Mesodermal cell (in vitro differentiated cells): ENCODE results near the gene DOCK4.

Source experiments
- H3K27ac ChIP-seq: 2 replicates; pipeline ENCODE4 v1.7.0; 2013; ENCODE audit warnings: mild to moderate bottlenecking, low read depth, low read length, moderate library complexity; ENCODE audit not compliant: severe bottlenecking
- H3K36me3 ChIP-seq: 2 replicates; pipeline ENCODE4 v1.7.1; 2013; ENCODE audit warnings: mild to moderate bottlenecking, low read length, moderate library complexity; ENCODE audit not compliant: control insufficient read depth, insufficient read depth
- H3K4me1 ChIP-seq: one replicate; pipeline ENCODE4 v1.7.1; 2013; ENCODE audit warnings: mild to moderate bottlenecking, low read length; ENCODE audit not compliant: insufficient read depth, control insufficient read depth, poor library complexity, severe bottlenecking
- H3K4me3 ChIP-seq: 2 replicates; pipeline ENCODE4 v1.7.0; 2013; ENCODE audit warnings: low read length, control low read depth, mild to moderate bottlenecking; ENCODE audit not compliant: insufficient read depth, poor library complexity, severe bottlenecking; ENCODE audit errors: extremely low read depth
- H3K9me3 ChIP-seq: 2 replicates; pipeline ENCODE4 v1.7.1; 2013; ENCODE audit warnings: mild to moderate bottlenecking, low read length, moderate library complexity; ENCODE audit not compliant: control insufficient read depth
- WGBS, 2 experiments: methylation state at CpG; one replicate each; pipeline ENCODE4 v1.1.5; 2013; ENCODE audit warnings: missing lambda C conversion rate in 2 of 2; ENCODE audit not compliant: insufficient coverage in 2 of 2; 5-methylcytosine and 5-hydroxymethylcytosine counted together

Gene DOCK4

DNA sequence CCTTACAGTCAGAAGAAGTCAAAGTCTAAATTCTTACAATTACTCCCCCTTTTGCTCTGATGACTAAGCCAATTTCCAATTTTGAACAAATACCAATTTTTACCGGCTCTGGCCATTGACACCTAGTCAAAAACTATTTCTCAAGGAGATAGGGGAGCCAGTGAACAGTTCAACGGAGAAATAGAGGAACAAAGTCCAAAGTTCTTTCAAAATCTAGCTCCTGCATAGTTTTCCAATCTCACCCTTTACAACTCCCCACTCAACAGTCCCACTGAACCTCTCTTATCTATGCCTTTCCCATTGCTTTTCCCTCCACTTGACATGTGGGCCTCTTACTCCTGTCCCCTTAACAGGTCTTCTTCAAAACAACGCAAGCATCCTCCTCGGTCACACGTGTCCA lies 192.9 kb downstream of the DOCK4 start:
- Histone ChIP-seq H3K4me3 (no peak overlapping the region), H3K9me3 (no peaks in the 10 kb centered on the region), H3K36me3 (no peaks in the 10 kb centered on the region), H3K4me1 (peaks cover 2% of the 10 kb centered on the region), H3K27ac (no peak overlapping the region)
- 94 to 95% methylated on average over 4 to 5 of the region's 5 CpGs for WGBS, 2 experiments

DNA sequence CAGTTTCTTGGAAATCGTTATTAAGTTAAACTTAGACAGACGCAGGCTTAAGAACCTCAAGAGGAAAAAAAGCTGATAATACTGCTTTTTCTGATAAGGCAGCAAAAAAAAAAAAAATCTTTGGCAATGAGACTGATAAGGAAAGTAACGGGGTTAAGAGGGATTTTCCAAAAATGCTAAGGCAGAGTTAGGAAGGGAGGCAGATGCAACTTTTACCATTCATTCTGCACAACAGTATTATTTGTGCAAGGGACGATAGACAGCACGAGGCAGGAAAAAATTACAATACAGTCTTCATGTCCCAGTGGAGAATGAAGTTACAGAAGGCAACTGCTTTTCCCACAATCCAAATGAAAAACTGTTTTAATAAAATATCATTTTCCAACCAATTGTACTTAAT lies 194.0 kb downstream of the DOCK4 start:
- H3K36me3 ChIP-seq, result no peaks in the 10 kb centered on the region
- WGBS, 2 experiments, result 80 to 85% methylated on average over 2 of the region's 5 CpGs
- no peak overlapping the region for H3K27ac ChIP-seq
- no peaks in the 10 kb centered on the region for H3K9me3 ChIP-seq
- no peak overlapping the region for H3K4me3 ChIP-seq
- peaks cover 2% of the 10 kb centered on the region for H3K4me1 ChIP-seq

DNA sequence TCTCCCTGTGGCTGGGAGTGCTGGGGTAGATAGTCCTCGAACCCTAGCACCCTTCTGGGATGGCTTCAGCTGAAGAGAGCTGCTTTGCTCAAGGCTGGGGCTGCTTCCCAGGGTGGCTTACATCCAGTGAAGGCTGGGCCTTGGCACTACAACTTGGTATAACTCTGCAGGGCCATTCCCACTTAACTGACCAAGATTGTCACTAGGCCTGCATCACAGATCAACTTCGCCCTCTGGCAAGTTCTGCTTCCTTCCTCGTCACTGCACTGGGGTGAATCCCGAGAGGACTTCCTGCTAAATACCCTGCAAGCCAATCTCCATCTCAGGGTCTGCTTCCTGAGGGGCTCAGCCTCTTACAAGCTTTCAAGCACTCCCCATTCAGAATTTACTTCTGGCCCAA lies 195.2 kb downstream of the DOCK4 start:
- H3K4me1 ChIP-seq, result peaks cover 2% of the 10 kb centered on the region
- no peaks in the 10 kb centered on the region for H3K9me3 ChIP-seq
- no peak overlapping the region for H3K4me3 ChIP-seq
- H3K36me3 ChIP-seq, result no peaks in the 10 kb centered on the region
- no peak overlapping the region for H3K27ac ChIP-seq
- WGBS, 2 experiments, result 91% methylated on average over 4 of the region's 4 CpGs; no CpG with 5 or more reads in 1 of the 2 experiments

DNA sequence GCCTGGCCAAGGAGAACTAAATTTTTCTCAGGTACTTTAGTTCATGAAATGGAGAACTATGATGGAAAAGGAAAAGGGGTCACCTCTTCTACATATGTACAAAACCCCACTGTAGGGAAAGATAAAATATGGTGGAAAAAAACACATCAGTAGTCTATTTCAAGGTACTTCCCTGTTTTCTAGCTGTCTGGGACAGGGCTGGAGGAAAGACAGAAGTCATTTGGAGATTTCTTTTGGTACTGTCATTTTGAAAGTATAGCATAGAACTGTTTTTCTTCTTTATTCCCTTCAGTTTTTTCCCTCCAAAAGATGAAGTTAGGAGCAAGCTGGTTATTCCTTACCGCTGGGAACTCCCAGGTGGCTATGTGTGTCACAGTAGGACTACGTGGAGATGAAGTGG lies 196.1 kb downstream of the DOCK4 start:
- Histone ChIP-seq H3K36me3 (no peaks in the 10 kb centered on the region), H3K4me3 (no peak overlapping the region), H3K27ac (no peak overlapping the region), H3K9me3 (no peaks in the 10 kb centered on the region), H3K4me1 (peaks cover 2% of the 10 kb centered on the region)
- 100% methylated on average over 1 to 2 of the region's 2 CpGs for WGBS, 2 experiments

DNA sequence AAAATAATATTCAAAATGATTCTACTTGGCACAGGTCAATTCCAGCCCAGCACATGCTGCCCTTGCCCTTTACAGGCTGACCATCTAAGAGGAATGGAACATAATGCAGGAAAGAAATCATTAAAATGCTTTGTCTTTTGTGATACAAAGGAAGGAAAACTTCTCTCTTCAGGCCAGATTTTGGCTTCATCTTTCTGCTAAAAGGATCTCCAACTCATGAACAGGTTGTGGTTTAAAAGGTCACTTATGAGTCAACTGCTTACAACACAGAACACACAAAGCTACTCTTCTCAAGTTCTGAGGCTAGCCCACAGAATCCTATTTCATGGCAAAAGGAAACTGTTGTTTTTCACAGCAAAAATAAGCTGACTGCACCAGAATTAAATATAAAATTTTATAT lies 197.1 kb downstream of the DOCK4 start:
- no peaks in the 10 kb centered on the region for H3K4me1 ChIP-seq
- H3K27ac ChIP-seq, result no peak overlapping the region
- no peaks in the 10 kb centered on the region for H3K36me3 ChIP-seq
- H3K9me3 ChIP-seq, result no peaks in the 10 kb centered on the region
- no peak overlapping the region for H3K4me3 ChIP-seq

DNA sequence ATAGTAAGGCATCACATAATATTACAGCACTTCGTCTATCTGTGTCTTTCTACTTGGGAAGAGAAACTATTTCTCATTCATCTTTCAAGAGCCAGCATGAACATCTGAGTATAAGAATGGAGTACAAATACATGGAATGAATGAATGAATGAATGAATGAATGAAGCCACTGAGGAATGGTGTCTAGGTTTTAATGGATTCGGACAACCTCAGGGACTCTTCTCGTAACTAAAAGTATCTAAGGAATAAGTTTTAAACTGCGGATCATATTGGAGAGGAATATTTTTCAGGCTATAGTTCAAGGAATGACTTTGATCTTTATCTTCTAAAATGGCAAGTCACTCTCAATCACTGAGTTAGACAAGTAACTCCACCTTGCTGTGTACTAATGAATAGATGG lies 199.0 kb downstream of the DOCK4 start:
- 88 to 94% methylated on average over 2 to 3 of the region's 4 CpGs for WGBS, 2 experiments
- H3K27ac ChIP-seq, result no peak overlapping the region
- H3K9me3 ChIP-seq, result no peaks in the 10 kb centered on the region
- no peak overlapping the region for H3K4me3 ChIP-seq
- H3K36me3 ChIP-seq, result peaks cover 8% of the 10 kb centered on the region
- no peaks in the 10 kb centered on the region for H3K4me1 ChIP-seq

DNA sequence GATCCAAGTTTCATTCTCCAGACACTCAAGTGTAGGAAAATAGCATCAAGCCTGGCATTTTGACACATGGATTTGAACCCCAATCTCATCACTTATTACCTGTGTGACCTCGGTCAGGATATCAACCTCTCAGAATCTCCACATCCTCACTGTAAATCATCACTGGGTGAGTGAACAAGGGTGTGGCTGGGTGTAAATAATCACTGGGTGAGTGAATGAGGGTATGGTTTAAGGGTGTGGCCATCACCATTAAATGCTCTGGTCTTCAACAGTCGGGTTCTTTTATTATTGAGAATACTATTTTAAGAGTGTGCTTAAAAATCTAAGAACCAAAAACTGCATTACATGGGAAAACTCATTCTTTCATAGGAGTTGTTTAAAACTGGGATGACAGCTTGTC lies 200.1 kb downstream of the DOCK4 start:
- H3K4me1 ChIP-seq, result peaks cover 4% of the 10 kb centered on the region
- no peaks in the 10 kb centered on the region for H3K9me3 ChIP-seq
- H3K36me3 ChIP-seq, result peaks cover 8% of the 10 kb centered on the region
- WGBS, 2 experiments, result no CpG with 5 or more reads among the region's 2 CpGs
- no peak overlapping the region for H3K4me3 ChIP-seq
- H3K27ac ChIP-seq, result no peak overlapping the region

DNA sequence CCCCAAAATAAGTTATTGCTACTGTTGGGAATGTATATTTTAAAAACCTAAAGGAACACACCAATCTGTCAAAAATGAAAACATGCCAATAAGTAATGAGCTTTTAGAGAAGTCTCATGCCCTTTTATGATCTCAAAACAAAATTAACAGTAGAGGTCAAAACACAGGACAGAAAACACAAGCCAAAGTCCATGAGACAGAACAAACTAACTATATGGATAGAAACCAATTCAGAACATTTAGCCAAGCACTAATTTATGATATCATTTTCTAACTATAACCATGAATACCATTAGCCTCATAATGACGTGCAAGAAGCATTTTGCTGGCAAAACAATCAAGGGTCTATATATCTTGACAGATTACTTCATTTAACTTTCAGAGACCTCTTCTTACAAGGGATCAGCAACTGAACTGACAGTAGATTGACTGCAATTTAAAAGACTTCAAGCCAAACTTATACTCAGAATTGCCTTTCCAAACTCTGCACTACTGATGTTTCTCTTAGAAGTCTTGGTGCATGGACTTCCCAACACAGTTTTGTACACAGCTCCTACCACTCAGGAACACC lies 200.9 kb downstream of the DOCK4 start:
- WGBS, 2 experiments, result 88 to 100% methylated on average over 1 of the region's 1 CpG
- Histone ChIP-seq H3K4me3 (no peak overlapping the region), H3K27ac (no peak overlapping the region), H3K4me1 (peaks cover 8% of the 10 kb centered on the region), H3K9me3 (no peaks in the 10 kb centered on the region), H3K36me3 (peaks cover 8% of the 10 kb centered on the region)

DNA sequence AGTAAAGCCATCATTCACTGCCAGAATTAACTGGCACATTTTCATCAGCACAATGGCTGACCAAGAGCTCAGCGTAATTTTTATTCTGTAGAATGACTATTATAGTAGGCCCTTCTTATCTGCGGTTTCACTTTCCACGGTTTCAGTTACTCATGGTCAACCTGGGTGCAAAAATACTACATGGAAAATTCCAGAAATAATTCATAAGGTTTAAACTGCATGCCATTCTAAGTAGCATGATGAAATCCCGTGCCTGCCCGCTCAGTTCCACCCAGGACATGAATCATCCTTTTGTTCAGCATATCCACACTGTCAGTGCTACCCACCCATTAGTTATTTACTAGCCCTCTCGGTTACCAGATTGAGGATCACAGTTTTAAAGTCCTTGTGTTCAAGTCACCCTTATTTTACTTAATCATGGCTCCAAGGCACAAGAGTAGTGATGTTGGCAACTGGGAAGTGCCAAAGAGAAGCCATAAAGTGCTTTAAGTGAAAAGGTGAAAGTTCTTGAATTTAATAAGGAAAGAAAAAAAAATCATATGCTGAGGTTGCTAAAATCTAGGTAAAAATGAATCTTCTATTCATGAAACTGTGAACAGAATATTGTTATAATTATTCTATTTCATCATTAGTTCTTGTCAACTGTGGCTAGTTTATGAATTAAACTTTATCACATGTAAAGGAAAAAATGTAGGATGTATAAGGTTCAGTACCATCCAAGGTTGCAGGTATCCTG lies 204.9 kb downstream of the DOCK4 start:
- H3K4me3 ChIP-seq, result no peak overlapping the region

DNA sequence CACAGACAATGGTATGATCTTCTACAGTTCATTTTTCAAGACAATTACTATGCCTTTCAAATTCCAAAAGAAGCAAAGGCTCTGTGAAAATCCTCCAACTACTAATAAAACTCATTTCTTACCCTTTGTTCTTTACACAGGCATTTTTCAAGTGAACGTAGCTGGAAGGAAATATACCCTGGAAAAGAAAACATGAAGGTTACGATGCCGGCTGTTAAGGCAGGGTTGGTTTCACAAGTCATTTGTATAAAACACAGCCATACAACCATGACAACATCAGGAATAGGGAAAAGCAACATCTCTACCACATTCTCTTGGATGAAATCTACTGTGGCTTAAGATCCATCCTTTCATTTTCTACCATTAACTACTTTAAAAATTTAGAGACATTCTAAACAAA lies 207.9 kb downstream of the DOCK4 start:
- 100% methylated on average over 2 of the region's 3 CpGs; no CpG with 5 or more reads in 1 of the 2 experiments for WGBS, 2 experiments
- H3K4me1 ChIP-seq, result peaks cover 8% of the 10 kb centered on the region
- H3K4me3 ChIP-seq, result no peak overlapping the region
- no peaks in the 10 kb centered on the region for H3K9me3 ChIP-seq
- peaks cover 9% of the 10 kb centered on the region for H3K36me3 ChIP-seq
- H3K27ac ChIP-seq, result no peak overlapping the region

More for the DNA sequence above, 204.9 kb downstream of the DOCK4 start:
- no peaks in the 10 kb centered on the region for H3K9me3 ChIP-seq
- peaks cover 14% of the 10 kb centered on the region for H3K36me3 ChIP-seq
- H3K4me1 ChIP-seq, result peaks cover 8% of the 10 kb centered on the region
- peak overlapping the region; percentile 23 for H3K27ac ChIP-seq
- 90 to 93% methylated on average over 4 to 5 of the region's 6 CpGs for WGBS, 2 experiments

DNA sequence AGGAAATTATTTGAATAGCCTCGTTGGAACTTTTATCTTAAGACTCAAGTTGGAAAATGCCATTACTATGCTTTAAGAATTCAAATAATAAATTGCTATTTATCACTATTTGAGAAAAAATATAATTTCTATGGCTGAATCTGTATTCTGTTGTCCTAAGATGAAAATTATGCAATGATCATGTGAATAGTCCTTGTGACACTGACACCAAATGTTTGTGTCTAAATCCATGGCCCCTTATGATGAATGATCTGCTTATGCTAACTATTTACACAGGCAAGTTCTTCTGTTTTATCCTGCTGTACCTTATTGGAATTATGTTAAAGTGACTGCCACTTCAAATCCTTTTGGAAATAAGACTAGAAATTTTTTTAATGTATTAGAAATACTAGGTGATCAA lies 208.7 kb downstream of the DOCK4 start:
- H3K27ac ChIP-seq, result no peak overlapping the region
- H3K36me3 ChIP-seq, result peaks cover 15% of the 10 kb centered on the region
- WGBS, 2 experiments, result no CpG with 5 or more reads among the region's 1 CpG
- no peak overlapping the region for H3K4me3 ChIP-seq
- no peaks in the 10 kb centered on the region for H3K9me3 ChIP-seq
- H3K4me1 ChIP-seq, result peaks cover 8% of the 10 kb centered on the region
